Stimulated activated naive B cell treated with anti-CD40 and anti-IgM and Interleukin-4, amounts not matched to agents 10 μg/mL and 1 μg/mL and 100 μg/mL, for 72 hours (primary cell): ENCODE data around the gene PSME3IP1.
A peak's percentile ranks its signal among the peaks of the same experiment; 100 is the strongest.

Experiments
- ATAC-seq, 2 donors: fragments of 150-1000 bp; cut with Tn5 transposase; replicated peaks; 2 replicates each; pipeline ENCODE4 v1.10.0; 2021; ENCODE audit warnings: moderate library complexity in 1 of 2
- DNase-seq: peaks from one replicate; pipeline ENCODE4 v3.0.0; 2021
- H3K27ac Mint-ChIP-seq: one replicate; pipeline ENCODE4 v1.8.0; 2022; ENCODE audit warnings: mild to moderate bottlenecking, mixed read lengths
- H3K27me3 Mint-ChIP-seq, 2 donors: one replicate each; pipeline ENCODE4 v1.8.0; 2022; ENCODE audit warnings: mixed read lengths in 2 of 2
- H3K36me3 Mint-ChIP-seq, 2 donors: one replicate each; pipeline ENCODE4 v1.8.0; 2022; ENCODE audit warnings: mixed read lengths in 2 of 2, mild to moderate bottlenecking in 1 of 2
- H3K4me1 Mint-ChIP-seq, 2 donors: one replicate each; pipeline ENCODE4 v1.8.0; 2022; ENCODE audit warnings: mixed read lengths in 2 of 2, mild to moderate bottlenecking in 1 of 2
- H3K4me3 Mint-ChIP-seq, 2 donors: one replicate each; pipeline ENCODE4 v1.8.0; 2022; ENCODE audit warnings: mild to moderate bottlenecking in 2 of 2, mixed read lengths in 2 of 2, moderate library complexity in 1 of 2
- H3K9me3 Mint-ChIP-seq, 2 donors: one replicate each; pipeline ENCODE4 v1.8.0; 2022; ENCODE audit warnings: mixed read lengths in 2 of 2, mild to moderate bottlenecking in 1 of 2

Gene PSME3IP1

GRCh38 chr16:57108432-57108831, 77.4 kb downstream of the PSME3IP1 start:
- ATAC-seq: no peak
- Mint-ChIP-seq H3K4me3 (no peak overlapping the region), H3K36me3 (peaks cover 0 to 9% of the 10 kb centered on the region in 2 donors), H3K27me3 (no peaks in the 10 kb centered on the region), H3K27ac (peak overlapping the region; percentile 5), H3K4me1 (peaks cover 11 to 24% of the 10 kb centered on the region in 2 donors), H3K9me3 (no peaks in the 10 kb centered on the region)
- DNase-seq: no peak

- ATAC-seq (no peak), DNase-seq (no peak)
- Mint-ChIP-seq H3K27me3 (no peaks in the 10 kb centered on the region), H3K9me3 (no peaks in the 10 kb centered on the region), H3K4me1 (peaks cover 11 to 19% of the 10 kb centered on the region in 2 donors), H3K36me3 (peaks cover 0 to 5% of the 10 kb centered on the region in 2 donors), H3K27ac (no peak overlapping the region), H3K4me3 (no peak overlapping the region)
Measured at GRCh38 chr16:57107321-57107922, 78.4 kb downstream of the PSME3IP1 start.

GRCh38 chr16:57106767-57107166, 79.1 kb downstream of the PSME3IP1 start:
- peaks cover 0 to 5% of the 10 kb centered on the region in 2 donors for H3K36me3 Mint-ChIP-seq
- no peak overlapping the region for H3K4me3 Mint-ChIP-seq
- ATAC-seq: no peak
- H3K27me3 Mint-ChIP-seq: no peaks in the 10 kb centered on the region
- H3K4me1 Mint-ChIP-seq: peaks cover 11 to 18% of the 10 kb centered on the region in 2 donors
- no peaks in the 10 kb centered on the region for H3K9me3 Mint-ChIP-seq
- no peak overlapping the region for H3K27ac Mint-ChIP-seq
- DNase-seq: no peak

GRCh38 chr16:57105184-57105583, 80.7 kb downstream of the PSME3IP1 start:
- H3K9me3 Mint-ChIP-seq: no peaks in the 10 kb centered on the region
- no peak overlapping the region for H3K4me3 Mint-ChIP-seq
- H3K27me3 Mint-ChIP-seq: no peaks in the 10 kb centered on the region
- H3K36me3 Mint-ChIP-seq: no peaks in the 10 kb centered on the region
- H3K27ac Mint-ChIP-seq: no peak overlapping the region
- no peak for ATAC-seq
- H3K4me1 Mint-ChIP-seq: peaks cover 12 to 18% of the 10 kb centered on the region in 2 donors
- DNase-seq: no peak

GRCh38 chr16:57104706-57105105, 81.1 kb downstream of the PSME3IP1 start:
- no peaks in the 10 kb centered on the region for H3K27me3 Mint-ChIP-seq
- peaks cover 12 to 18% of the 10 kb centered on the region in 2 donors for H3K4me1 Mint-ChIP-seq
- ATAC-seq: no peak
- no peaks in the 10 kb centered on the region for H3K9me3 Mint-ChIP-seq
- no peak overlapping the region for H3K4me3 Mint-ChIP-seq
- no peak for DNase-seq
- H3K27ac Mint-ChIP-seq: no peak overlapping the region
- peaks cover 0 to 3% of the 10 kb centered on the region in 2 donors for H3K36me3 Mint-ChIP-seq

- Mint-ChIP-seq H3K4me1 (peaks cover 12 to 13% of the 10 kb centered on the region in 2 donors), H3K4me3 (no peak overlapping the region), H3K9me3 (no peaks in the 10 kb centered on the region), H3K27me3 (no peaks in the 10 kb centered on the region), H3K36me3 (peaks cover 0 to 3% of the 10 kb centered on the region in 2 donors), H3K27ac (no peak overlapping the region)
- ATAC-seq (no peak), DNase-seq (no peak)
Measured at GRCh38 chr16:57102888-57103851, 82.7 kb downstream of the PSME3IP1 start.
